Measurements from ENCODE around the gene FSIP1. TPM values are rescaled to one million over a fixed set of nuclear protein-coding genes. Genes with fewer than 3 reads are reported as not detected.

FSIP1 gene
- total RNA-seq, 1 experiment from 2014 or later = 3.2 TPM

DNA sequence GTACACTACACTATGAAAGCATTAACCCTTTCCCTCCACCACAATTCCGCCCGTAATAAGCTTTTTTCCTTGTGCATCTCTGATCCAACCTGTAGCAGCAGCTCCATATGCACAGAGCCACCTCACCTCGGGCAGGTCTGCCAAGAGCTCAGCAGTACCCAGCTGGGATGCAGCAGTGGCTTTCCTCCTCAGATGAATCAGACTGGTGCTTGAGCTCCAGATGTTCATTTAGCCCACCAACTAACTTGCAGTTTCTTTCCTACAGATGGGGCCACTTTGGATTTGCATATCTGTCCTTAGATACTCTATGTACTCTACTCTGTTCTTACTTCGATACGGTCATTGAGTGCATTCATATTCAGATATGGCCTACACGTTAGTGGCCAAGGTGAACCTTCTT is 14.8 kb upstream of the FSIP1 start:
- Mint-ChIP-seq H3K36me3 (ENCODE audit: insufficient read depth, unreplicated experiment) (no peaks in the 10 kb centered on the region), H3K4me1 (ENCODE audit: insufficient read depth, unreplicated experiment) (no peaks in the 10 kb centered on the region), H3K9me3 (ENCODE audit: unreplicated experiment) (no peaks in the 10 kb centered on the region), H3K4me3 (ENCODE audit: unreplicated experiment) (no peak overlapping the region), H3K27ac (ENCODE audit: low read depth, unreplicated experiment) (no peak overlapping the region), H3K27me3 (ENCODE audit: insufficient read depth, unreplicated experiment) (no peaks in the 10 kb centered on the region)
- intact Hi-C loops (cut with micrococcal nuclease) = no loop called here
- TF ChIP-seq, protein P1, sequence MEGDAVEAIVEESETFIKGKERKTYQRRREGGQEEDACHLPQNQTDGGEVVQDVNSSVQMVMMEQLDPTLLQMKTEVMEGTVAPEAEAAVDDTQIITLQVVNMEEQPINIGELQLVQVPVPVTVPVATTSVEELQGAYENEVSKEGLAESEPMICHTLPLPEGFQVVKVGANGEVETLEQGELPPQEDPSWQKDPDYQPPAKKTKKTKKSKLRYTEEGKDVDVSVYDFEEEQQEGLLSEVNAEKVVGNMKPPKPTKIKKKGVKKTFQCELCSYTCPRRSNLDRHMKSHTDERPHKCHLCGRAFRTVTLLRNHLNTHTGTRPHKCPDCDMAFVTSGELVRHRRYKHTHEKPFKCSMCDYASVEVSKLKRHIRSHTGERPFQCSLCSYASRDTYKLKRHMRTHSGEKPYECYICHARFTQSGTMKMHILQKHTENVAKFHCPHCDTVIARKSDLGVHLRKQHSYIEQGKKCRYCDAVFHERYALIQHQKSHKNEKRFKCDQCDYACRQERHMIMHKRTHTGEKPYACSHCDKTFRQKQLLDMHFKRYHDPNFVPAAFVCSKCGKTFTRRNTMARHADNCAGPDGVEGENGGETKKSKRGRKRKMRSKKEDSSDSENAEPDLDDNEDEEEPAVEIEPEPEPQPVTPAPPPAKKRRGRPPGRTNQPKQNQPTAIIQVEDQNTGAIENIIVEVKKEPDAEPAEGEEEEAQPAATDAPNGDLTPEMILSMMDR (IDR thresholded peaks at IDR 0.05; ENCODE audit: unreplicated experiment) = no peak
- ChIA-PET POLR2A (interaction anchor here (0.9 kb wide), 1 partner anchor 9 kb away, joined by 5 read pairs; no protein-coding TSS in a partner anchor), CTCF (interaction anchor here (0.6 to 2.3 kb wide), 5 partner anchors 10 to 376 kb away, joined by 3 to 14 read pairs (median 3); no protein-coding TSS in a partner anchor)
- no TSS peak for BruUV-seq (replicated peaks)
- no peak for DNase-seq (ENCODE audit: unreplicated experiment)

DNA sequence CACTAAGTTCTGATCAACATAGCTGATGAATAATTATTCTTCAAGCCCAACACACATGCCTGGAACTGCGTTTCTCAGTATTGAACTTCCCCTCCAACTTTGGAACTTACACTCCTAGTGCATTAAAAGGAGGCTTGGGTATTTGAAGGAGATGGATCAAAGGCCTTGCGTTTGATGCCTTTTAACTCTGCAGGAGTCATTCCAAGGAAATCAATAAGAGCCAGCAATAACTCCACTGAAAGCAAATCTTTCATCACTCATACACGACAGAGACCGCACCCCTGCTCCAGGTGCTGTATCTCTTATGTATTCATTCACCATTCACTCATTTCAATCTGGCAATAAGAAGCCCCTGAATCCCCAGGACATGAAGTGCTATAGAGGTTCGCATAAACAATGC is 14.0 kb upstream of the FSIP1 start:
- Mint-ChIP-seq H3K27me3 (ENCODE audit: insufficient read depth, unreplicated experiment) (no peaks in the 10 kb centered on the region), H3K27ac (ENCODE audit: low read depth, unreplicated experiment) (no peak overlapping the region), H3K4me3 (ENCODE audit: unreplicated experiment) (no peak overlapping the region), H3K4me1 (ENCODE audit: insufficient read depth, unreplicated experiment) (no peaks in the 10 kb centered on the region), H3K36me3 (ENCODE audit: insufficient read depth, unreplicated experiment) (no peaks in the 10 kb centered on the region), H3K9me3 (ENCODE audit: unreplicated experiment) (no peaks in the 10 kb centered on the region)
- ChIA-PET CTCF (interaction anchor here (0.7 to 0.9 kb wide), 2 partner anchors 10 to 77 kb away, joined by 3 to 6 read pairs; no protein-coding TSS in a partner anchor), POLR2A (no interaction called here)
- TF ChIP-seq, protein P1 (IDR thresholded peaks at IDR 0.05; ENCODE audit: unreplicated experiment) = no peak
- DNase-seq (ENCODE audit: unreplicated experiment) = no peak
- BruUV-seq (replicated peaks) = no TSS peak
- intact Hi-C loops (cut with micrococcal nuclease) = no loop called here

DNA sequence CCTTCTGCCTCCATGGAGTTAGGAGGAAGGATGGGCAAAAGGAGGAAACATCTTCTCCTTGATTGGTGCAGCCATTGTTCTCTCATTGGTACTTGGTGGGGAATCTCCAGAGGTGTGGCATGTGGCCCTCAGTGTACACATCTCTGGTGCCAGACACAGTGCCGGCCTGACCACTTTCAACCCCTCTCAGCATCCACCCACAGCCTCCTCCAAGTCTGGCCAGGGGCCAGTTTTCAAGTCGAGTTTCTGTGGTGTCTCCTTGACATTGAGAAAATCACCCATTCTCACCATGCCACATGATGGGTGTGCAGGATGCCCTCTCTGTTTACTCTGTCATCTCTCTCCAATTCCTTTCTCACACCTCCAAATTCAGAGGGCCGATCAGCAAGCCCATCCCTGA is 12.8 kb upstream of the FSIP1 start:
- no peak overlapping the region for H3K27ac Mint-ChIP-seq (ENCODE audit: low read depth, unreplicated experiment)
- POLR2A ChIA-PET = interaction anchor here (0.6 kb wide), 1 partner anchor 1085 kb away, joined by 3 read pairs; no protein-coding TSS in a partner anchor
- DNase-seq (ENCODE audit: unreplicated experiment) = no peak
- CTCF ChIA-PET = no interaction called here
- no peak overlapping the region for H3K4me3 Mint-ChIP-seq (ENCODE audit: unreplicated experiment)
- H3K36me3 Mint-ChIP-seq (ENCODE audit: insufficient read depth, unreplicated experiment) = no peaks in the 10 kb centered on the region
- no TSS peak for BruUV-seq (replicated peaks)
- H3K4me1 Mint-ChIP-seq (ENCODE audit: insufficient read depth, unreplicated experiment) = no peaks in the 10 kb centered on the region
- H3K9me3 Mint-ChIP-seq (ENCODE audit: unreplicated experiment) = no peaks in the 10 kb centered on the region
- intact Hi-C loops (cut with micrococcal nuclease) = no loop called here
- no peaks in the 10 kb centered on the region for H3K27me3 Mint-ChIP-seq (ENCODE audit: insufficient read depth, unreplicated experiment)
- TF ChIP-seq, protein P1 (IDR thresholded peaks at IDR 0.05; ENCODE audit: unreplicated experiment) = no peak

DNA sequence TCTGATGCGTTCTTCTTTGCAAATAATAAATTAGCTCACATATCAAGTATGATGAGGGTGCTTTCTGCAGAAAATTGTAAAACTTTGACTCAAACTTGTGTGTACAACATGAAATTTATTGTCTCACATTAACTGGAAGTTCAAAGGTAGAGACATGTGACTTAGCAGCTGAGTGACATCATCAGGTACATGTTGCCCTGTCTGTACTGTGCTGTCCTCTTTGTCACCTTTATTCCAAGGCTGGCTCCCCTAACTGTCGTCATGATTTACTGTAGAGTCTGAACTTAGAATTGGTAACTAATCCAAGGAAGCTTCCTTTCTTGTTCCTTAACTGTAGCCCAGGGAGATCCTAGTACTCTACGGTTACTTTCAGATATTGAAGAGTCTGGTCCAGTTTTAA is 12.3 kb upstream of the FSIP1 start:
- Mint-ChIP-seq H3K4me3 (ENCODE audit: unreplicated experiment) (no peak overlapping the region), H3K9me3 (ENCODE audit: unreplicated experiment) (no peaks in the 10 kb centered on the region), H3K27ac (ENCODE audit: low read depth, unreplicated experiment) (no peak overlapping the region), H3K27me3 (ENCODE audit: insufficient read depth, unreplicated experiment) (no peaks in the 10 kb centered on the region), H3K4me1 (ENCODE audit: insufficient read depth, unreplicated experiment) (no peaks in the 10 kb centered on the region), H3K36me3 (ENCODE audit: insufficient read depth, unreplicated experiment) (no peaks in the 10 kb centered on the region)
- no TSS peak for BruUV-seq (replicated peaks)
- POLR2A ChIA-PET = interaction anchor here (0.6 kb wide), 1 partner anchor 1085 kb away, joined by 3 read pairs; no protein-coding TSS in a partner anchor
- DNase-seq (ENCODE audit: unreplicated experiment) = no peak
- TF ChIP-seq, protein P1 (IDR thresholded peaks at IDR 0.05; ENCODE audit: unreplicated experiment) = no peak
- intact Hi-C loops (cut with micrococcal nuclease) = no loop called here
- CTCF ChIA-PET = interaction anchor here (0.8 kb wide), 1 partner anchor 80 kb away, joined by 4 read pairs; no protein-coding TSS in a partner anchor
